Tibial nerve (tissue), 4 donors: Measurements from ENCODE around the gene SUGP2. TPM values are rescaled to one million over a fixed set of nuclear protein-coding genes. Genes with fewer than 3 reads are reported as not detected.

ENCODE experiments used
- DNase-seq, 2 donors: peaks; one replicate each; pipeline ENCODE4 v3.0.0-alpha.2; 2019; ENCODE audit warnings: low spot score in 2 of 2
- H3K27ac ChIP-seq, 4 donors: fragments of 200-600 bp; sonication (generic) in 3 of 4; one replicate each; pipeline ENCODE4 v1.5.1; 2017 to 2019; ENCODE audit warnings: mild to moderate bottlenecking in 1 of 4
- H3K27me3 ChIP-seq, 2 donors: fragments of 200-600 bp; sonication (generic) in 1 of 2; one replicate each; pipeline versions ENCODE4 v1.5.1 to v1.6.0; 2017 to 2019
- H3K36me3 ChIP-seq, 3 donors: fragments of 200-600 bp; sonication (generic); one replicate each; pipeline ENCODE4 v1.5.1; 2018 to 2019
- H3K4me1 ChIP-seq, 4 donors: fragments of 200-600 bp; sonication (generic) in 3 of 4; one replicate each; pipeline ENCODE4 v1.5.1; 2017 to 2019
- H3K4me3 ChIP-seq, 4 donors: fragments of 200-600 bp; sonication (generic) in 3 of 4; one replicate each; pipeline ENCODE4 v1.5.1; 2017 to 2019; ENCODE audit warnings: mild to moderate bottlenecking in 1 of 4, moderate library complexity in 1 of 4
- H3K9me3 ChIP-seq, 4 donors: fragments of 200-600 bp; sonication (generic) in 3 of 4; one replicate each; pipeline ENCODE4 v1.5.1; 2017 to 2019
- EP300 ChIP-seq, 2 donors: sonication (generic); formaldehyde crosslinking; IDR thresholded peaks; one replicate each; pipeline ENCODE4 v1.6.1; 2017; ENCODE audit warnings: antibody characterized with exemption in 2 of 2, mild to moderate bottlenecking in 1 of 2
- POLR2A ChIP-seq, 2 donors: fragments of 450-650 bp; IDR thresholded peaks; one replicate each; pipeline ENCODE4 v1.6.1; 2017; ENCODE audit warnings: antibody characterized with exemption in 2 of 2, mild to moderate bottlenecking in 2 of 2, moderate library complexity in 2 of 2
- WGBS, 2 donors: methylation state at CpG; one replicate each; pipeline ENCODE4 v1.1.5; 2018; 5-methylcytosine and 5-hydroxymethylcytosine counted together
- total RNA-seq, 4 donors: library from RNA; depleted of rRNA; stranded (reverse); fragments of >200 nt; gene quantifications; one replicate each; pipeline ENCODE4 v1.1.0, GENCODE V29; 2016
- TF ChIP-seq, protein P1 (sequence below), 5 experiments: fragments of 200-600 bp in 3 of 5; fragments of 450-650 bp in 2 of 5; sonication (generic) in 3 of 5; IDR thresholded peaks; one replicate each; pipeline ENCODE4 v1.5.1; 2016 to 2019; ENCODE audit warnings: antibody characterized with exemption in 5 of 5, mild to moderate bottlenecking in 3 of 5, moderate library complexity in 2 of 5

SUGP2 gene
- total RNA-seq, 4 donors from 2014 or later, result 50.8 to 95.1 (median 65.1) TPM

GRCh38 chr19:19062454-19063182, 29.3 kb upstream of the SUGP2 start:
- peaks cover 0 to 25% (median 0%) of the 10 kb centered on the region in 3 donors for H3K36me3 ChIP-seq
- H3K4me1 ChIP-seq, result peaks cover 0 to 25% (median 8%) of the 10 kb centered on the region in 4 donors
- DNase-seq, result no peak
- H3K4me3 ChIP-seq, result peak overlapping the region in 3 of 4 donors; percentile 69 to 83 (median 76)
- H3K9me3 ChIP-seq, result no peaks in the 10 kb centered on the region
- peak overlapping the region; percentile 82 to 93 (median 90) for H3K27ac ChIP-seq
- H3K27me3 ChIP-seq, result no peaks in the 10 kb centered on the region
- TF ChIP-seq, protein P1, sequence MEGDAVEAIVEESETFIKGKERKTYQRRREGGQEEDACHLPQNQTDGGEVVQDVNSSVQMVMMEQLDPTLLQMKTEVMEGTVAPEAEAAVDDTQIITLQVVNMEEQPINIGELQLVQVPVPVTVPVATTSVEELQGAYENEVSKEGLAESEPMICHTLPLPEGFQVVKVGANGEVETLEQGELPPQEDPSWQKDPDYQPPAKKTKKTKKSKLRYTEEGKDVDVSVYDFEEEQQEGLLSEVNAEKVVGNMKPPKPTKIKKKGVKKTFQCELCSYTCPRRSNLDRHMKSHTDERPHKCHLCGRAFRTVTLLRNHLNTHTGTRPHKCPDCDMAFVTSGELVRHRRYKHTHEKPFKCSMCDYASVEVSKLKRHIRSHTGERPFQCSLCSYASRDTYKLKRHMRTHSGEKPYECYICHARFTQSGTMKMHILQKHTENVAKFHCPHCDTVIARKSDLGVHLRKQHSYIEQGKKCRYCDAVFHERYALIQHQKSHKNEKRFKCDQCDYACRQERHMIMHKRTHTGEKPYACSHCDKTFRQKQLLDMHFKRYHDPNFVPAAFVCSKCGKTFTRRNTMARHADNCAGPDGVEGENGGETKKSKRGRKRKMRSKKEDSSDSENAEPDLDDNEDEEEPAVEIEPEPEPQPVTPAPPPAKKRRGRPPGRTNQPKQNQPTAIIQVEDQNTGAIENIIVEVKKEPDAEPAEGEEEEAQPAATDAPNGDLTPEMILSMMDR (IDR thresholded peaks at IDR 0.05), result no peak
- TF ChIP-seq EP300 (IDR thresholded peaks at IDR 0.05), result no peak
- TF ChIP-seq POLR2A (IDR thresholded peaks at IDR 0.05), result no peak
- WGBS, 2 donors, result 72 to 74% methylated on average over 4 of the region's 4 CpGs

GRCh38 chr19:19061506-19061905, 28.2 kb upstream of the SUGP2 start:
- TF ChIP-seq POLR2A (IDR thresholded peaks at IDR 0.05), result no peak
- TF ChIP-seq, protein P1 (IDR thresholded peaks at IDR 0.05), result no peak
- TF ChIP-seq EP300 (IDR thresholded peaks at IDR 0.05), result no peak
- Histone ChIP-seq H3K4me3 (no peak overlapping the region), H3K36me3 (peaks cover 0 to 36% (median 0%) of the 10 kb centered on the region in 3 donors), H3K27ac (peak overlapping the region in 1 of 4 donors; percentile 91), H3K27me3 (no peaks in the 10 kb centered on the region), H3K4me1 (peaks cover 0 to 25% (median 8%) of the 10 kb centered on the region in 4 donors), H3K9me3 (no peaks in the 10 kb centered on the region)
- DNase-seq, result no peak
- 78% methylated on average over 8 of the region's 8 CpGs for WGBS, 2 donors

DNA sequence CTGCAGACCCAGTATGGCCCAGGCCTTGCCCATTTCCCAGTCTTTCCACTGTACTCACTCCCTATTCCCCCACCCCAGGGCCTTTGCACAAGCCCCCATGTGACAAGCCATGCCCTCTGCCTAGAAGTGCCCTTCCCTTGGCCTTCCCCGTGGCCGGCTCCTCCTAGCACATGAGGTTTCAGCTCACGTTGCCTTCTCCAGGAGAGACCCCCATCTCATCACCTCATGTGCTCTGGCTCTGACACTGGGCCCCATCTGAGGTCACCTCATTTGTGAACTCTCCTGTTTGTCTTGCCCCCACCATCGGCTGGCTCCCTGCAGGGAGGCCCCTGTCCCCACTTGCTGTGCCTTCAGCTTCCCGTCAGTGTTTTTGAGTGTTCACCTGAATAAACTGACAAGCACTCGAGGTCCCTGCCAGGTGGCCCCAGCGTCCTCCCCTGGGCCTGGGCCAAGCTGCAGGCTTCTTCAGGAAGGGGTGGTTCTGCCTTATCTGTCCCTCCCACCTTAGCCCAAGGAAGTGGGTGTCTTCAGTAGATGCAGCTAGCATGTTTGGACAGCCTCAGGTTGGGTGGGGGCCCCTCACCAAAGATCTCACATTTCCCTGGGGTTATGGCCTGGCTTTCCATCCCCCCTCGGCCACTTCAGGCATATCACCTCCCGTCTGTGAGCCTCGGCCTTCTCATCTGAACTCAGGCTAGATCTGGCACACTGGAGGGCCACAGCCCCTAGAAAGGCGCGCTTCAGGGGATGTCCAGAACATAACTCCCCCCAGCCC, 26.7 kb upstream of the SUGP2 start:
- no peaks in the 10 kb centered on the region for H3K27me3 ChIP-seq
- TF ChIP-seq, protein P1 (IDR thresholded peaks at IDR 0.05), result no peak
- TF ChIP-seq EP300 (IDR thresholded peaks at IDR 0.05), result no peak
- no peak for TF ChIP-seq POLR2A (IDR thresholded peaks at IDR 0.05)
- H3K27ac ChIP-seq, result no peak overlapping the region
- WGBS, 2 donors, result 74 to 77% methylated on average over 10 to 12 of the region's 12 CpGs
- no peak for DNase-seq
- peaks cover 0 to 50% (median 0%) of the 10 kb centered on the region in 3 donors for H3K36me3 ChIP-seq
- H3K4me1 ChIP-seq, result peaks cover 0 to 16% (median 5%) of the 10 kb centered on the region in 4 donors
- H3K9me3 ChIP-seq, result no peaks in the 10 kb centered on the region
- no peak overlapping the region for H3K4me3 ChIP-seq

GRCh38 chr19:19059018-19059836, 25.9 kb upstream of the SUGP2 start:
- Histone ChIP-seq H3K4me3 (no peak overlapping the region), H3K36me3 (peaks cover 0 to 58% (median 4%) of the 10 kb centered on the region in 3 donors), H3K4me1 (peaks cover 0 to 8% (median 2%) of the 10 kb centered on the region in 4 donors), H3K27ac (no peak overlapping the region), H3K27me3 (no peaks in the 10 kb centered on the region), H3K9me3 (no peaks in the 10 kb centered on the region)
- 77 to 79% methylated on average over 16 to 17 of the region's 17 CpGs for WGBS, 2 donors
- no peak for DNase-seq
- TF ChIP-seq POLR2A (IDR thresholded peaks at IDR 0.05) (no peak), EP300 (IDR thresholded peaks at IDR 0.05) (no peak)
- TF ChIP-seq, protein P1 (IDR thresholded peaks at IDR 0.05), result no peak
